ENCODE data around the gene SCLY. TPM values are rescaled to one million over a fixed set of nuclear protein-coding genes. Genes with fewer than 3 reads are reported as not detected.
A peak's percentile ranks its signal among the peaks of the same experiment; 100 is the strongest.

SCLY gene
- total and polyA plus RNA-seq, 4 experiments from 2014 or later = 17.7 to 37.9 (median 27.4) TPM

- peaks cover 0 to 18% (median 1%) of the 10 kb centered on the region in 4 donors for H3K4me1 Mint-ChIP-seq
- ChIA-PET POLR2A (ENCODE audit: partially characterized antibody) (no interaction called here), CTCF (ENCODE audit: partially characterized antibody) (no interaction called here)
- H3K4me1 ChIP-seq (ENCODE audit: insufficient read depth, low read length) = no peaks in the 10 kb centered on the region
- no peaks in the 10 kb centered on the region for H3K36me3 Mint-ChIP-seq
- H3K27me3 Mint-ChIP-seq = no peaks in the 10 kb centered on the region
- H3K4me3 Mint-ChIP-seq = no peak overlapping the region
- no peaks in the 10 kb centered on the region for H3K36me3 ChIP-seq (ENCODE audit: insufficient read depth, low read length)
- H3K9me3 Mint-ChIP-seq = no peaks in the 10 kb centered on the region
- no peak for DNase-seq
- no peak overlapping the region for H3K27ac ChIP-seq (ENCODE audit: low read depth, low read length)
- H3K27ac Mint-ChIP-seq = peak overlapping the region in 1 of 7 donors; percentile 70
- no peaks in the 10 kb centered on the region for H3K27me3 ChIP-seq (ENCODE audit: insufficient read depth, low read length)
- intact Hi-C loops (cut with micrococcal nuclease) = no loop called here
- no peak overlapping the region for H3K4me3 ChIP-seq (ENCODE audit: low read length in 2 of 2)
- H3K9me3 ChIP-seq (ENCODE audit: control insufficient read depth in 1 of 2, low read length in 2 of 2) = no peaks in the 10 kb centered on the region
Measured at GRCh38 chr2:238105506-238106338, 44.9 kb downstream of the SCLY start.

- CTCF ChIA-PET (ENCODE audit: partially characterized antibody) = no interaction called here
Measured at GRCh38 chr2:238106339-238106697, 45.5 kb downstream of the SCLY start.

GRCh38 chr2:238106698-238107524 is 46.1 kb downstream of the SCLY start:
- Mint-ChIP-seq H3K4me1 (peaks cover 0 to 18% (median 1%) of the 10 kb centered on the region in 4 donors), H3K9me3 (peaks cover 0 to 8% (median 0%) of the 10 kb centered on the region in 8 donors), H3K36me3 (no peaks in the 10 kb centered on the region), H3K4me3 (no peak overlapping the region), H3K27me3 (no peaks in the 10 kb centered on the region), H3K27ac (no peak overlapping the region)
- no peaks in the 10 kb centered on the region for H3K4me1 ChIP-seq (ENCODE audit: insufficient read depth, low read length)
- ChIA-PET POLR2A (ENCODE audit: partially characterized antibody) (no interaction called here), CTCF (ENCODE audit: partially characterized antibody) (no interaction called here)
- no peaks in the 10 kb centered on the region for H3K9me3 ChIP-seq (ENCODE audit: control insufficient read depth in 1 of 2, low read length in 2 of 2)
- intact Hi-C loops (cut with micrococcal nuclease) = no loop called here
- no peaks in the 10 kb centered on the region for H3K27me3 ChIP-seq (ENCODE audit: insufficient read depth, low read length)
- H3K36me3 ChIP-seq (ENCODE audit: insufficient read depth, low read length) = no peaks in the 10 kb centered on the region
- H3K27ac ChIP-seq (ENCODE audit: low read depth, low read length) = no peak overlapping the region
- no peak for DNase-seq
- H3K4me3 ChIP-seq (ENCODE audit: low read length in 2 of 2) = no peak overlapping the region

More at GRCh38 chr2:238106339-238106697, 45.5 kb downstream of the SCLY start:
- intact Hi-C loops (cut with micrococcal nuclease) = no loop called here
- Histone ChIP-seq H3K36me3 (ENCODE audit: insufficient read depth, low read length) (no peaks in the 10 kb centered on the region), H3K4me3 (ENCODE audit: low read length in 2 of 2) (no peak overlapping the region), H3K27me3 (ENCODE audit: insufficient read depth, low read length) (no peaks in the 10 kb centered on the region), H3K9me3 (ENCODE audit: control insufficient read depth in 1 of 2, low read length in 2 of 2) (no peaks in the 10 kb centered on the region), H3K4me1 (ENCODE audit: insufficient read depth, low read length) (no peaks in the 10 kb centered on the region), H3K27ac (ENCODE audit: low read depth, low read length) (no peak overlapping the region)
- no peak overlapping the region for H3K27ac Mint-ChIP-seq
- peaks cover 0 to 2% (median 0%) of the 10 kb centered on the region in 8 donors for H3K9me3 Mint-ChIP-seq
- POLR2A ChIA-PET (ENCODE audit: partially characterized antibody) = no interaction called here
- no peaks in the 10 kb centered on the region for H3K27me3 Mint-ChIP-seq
- DNase-seq = no peak
- H3K36me3 Mint-ChIP-seq = no peaks in the 10 kb centered on the region
- H3K4me3 Mint-ChIP-seq = no peak overlapping the region
- peaks cover 0 to 18% (median 1%) of the 10 kb centered on the region in 4 donors for H3K4me1 Mint-ChIP-seq

- Mint-ChIP-seq H3K27ac (peak overlapping the region in 1 of 7 donors; percentile 37), H3K4me1 (peaks cover 0 to 18% (median 1%) of the 10 kb centered on the region in 4 donors), H3K36me3 (no peaks in the 10 kb centered on the region), H3K4me3 (no peak overlapping the region), H3K27me3 (no peaks in the 10 kb centered on the region), H3K9me3 (peaks cover 0 to 16% (median 5%) of the 10 kb centered on the region in 8 donors)
- Histone ChIP-seq H3K9me3 (ENCODE audit: control insufficient read depth in 1 of 2, low read length in 2 of 2) (no peaks in the 10 kb centered on the region), H3K4me1 (ENCODE audit: insufficient read depth, low read length) (no peaks in the 10 kb centered on the region), H3K27me3 (ENCODE audit: insufficient read depth, low read length) (no peaks in the 10 kb centered on the region), H3K36me3 (ENCODE audit: insufficient read depth, low read length) (no peaks in the 10 kb centered on the region), H3K27ac (ENCODE audit: low read depth, low read length) (no peak overlapping the region), H3K4me3 (ENCODE audit: low read length in 2 of 2) (no peak overlapping the region)
- CTCF ChIA-PET (ENCODE audit: partially characterized antibody) = no interaction called here
- POLR2A ChIA-PET (ENCODE audit: partially characterized antibody) = no interaction called here
- intact Hi-C loops (cut with micrococcal nuclease) = no loop called here
- DNase-seq = peak in 1 of 5 donors; percentile 34
Measured at GRCh38 chr2:238107525-238108422, 47.0 kb downstream of the SCLY start.

GRCh38 chr2:238108423-238109183 is 47.8 kb downstream of the SCLY start:
- Histone ChIP-seq H3K36me3 (ENCODE audit: insufficient read depth, low read length) (no peaks in the 10 kb centered on the region), H3K4me3 (ENCODE audit: low read length in 2 of 2) (no peak overlapping the region), H3K27ac (ENCODE audit: low read depth, low read length) (no peak overlapping the region), H3K9me3 (ENCODE audit: control insufficient read depth in 1 of 2, low read length in 2 of 2) (no peaks in the 10 kb centered on the region), H3K4me1 (ENCODE audit: insufficient read depth, low read length) (no peaks in the 10 kb centered on the region), H3K27me3 (ENCODE audit: insufficient read depth, low read length) (no peaks in the 10 kb centered on the region)
- Mint-ChIP-seq H3K27me3 (no peaks in the 10 kb centered on the region), H3K9me3 (peaks cover 0 to 20% (median 11%) of the 10 kb centered on the region in 8 donors), H3K4me1 (peaks cover 0 to 18% (median 1%) of the 10 kb centered on the region in 4 donors), H3K27ac (no peak overlapping the region), H3K36me3 (no peaks in the 10 kb centered on the region), H3K4me3 (no peak overlapping the region)
- intact Hi-C loops (cut with micrococcal nuclease) = no loop called here
- ChIA-PET CTCF (ENCODE audit: partially characterized antibody) (interaction anchor here (0.9 kb wide), 1 partner anchor 155 kb away, joined by 3 read pairs; no protein-coding TSS in a partner anchor), POLR2A (ENCODE audit: partially characterized antibody) (no interaction called here)
- no peak for DNase-seq

GRCh38 chr2:238113611-238114010 is 52.8 kb downstream of the SCLY start:
- H3K9me3 ChIP-seq (ENCODE audit: control insufficient read depth in 1 of 2, low read length in 2 of 2) = no peaks in the 10 kb centered on the region
- no peak overlapping the region for H3K4me3 ChIP-seq (ENCODE audit: low read length in 2 of 2)
- Mint-ChIP-seq H3K4me1 (peaks cover 0 to 10% (median 1%) of the 10 kb centered on the region in 4 donors), H3K27ac (no peak overlapping the region), H3K4me3 (no peak overlapping the region), H3K27me3 (peaks cover 0 to 4% of the 10 kb centered on the region in 2 donors), H3K9me3 (peaks cover 0 to 24% (median 12%) of the 10 kb centered on the region in 8 donors), H3K36me3 (no peaks in the 10 kb centered on the region)
- H3K4me1 ChIP-seq (ENCODE audit: insufficient read depth, low read length) = no peaks in the 10 kb centered on the region
- intact Hi-C loops (cut with micrococcal nuclease) = no loop called here
- CTCF ChIA-PET (ENCODE audit: partially characterized antibody) = interaction anchor here (1.0 kb wide), 1 partner anchor 25 kb away, joined by 3 read pairs; no protein-coding TSS in a partner anchor
- H3K27ac ChIP-seq (ENCODE audit: low read depth, low read length) = no peak overlapping the region
- POLR2A ChIA-PET (ENCODE audit: partially characterized antibody) = no interaction called here
- no peak for DNase-seq
- no peaks in the 10 kb centered on the region for H3K27me3 ChIP-seq (ENCODE audit: insufficient read depth, low read length)
- H3K36me3 ChIP-seq (ENCODE audit: insufficient read depth, low read length) = no peaks in the 10 kb centered on the region
